K562 (cell line): Measurements from ENCODE around the gene TOR1A.
A peak's percentile ranks its signal among the peaks of the same experiment; 100 is the strongest.

ENCODE experiments used
- ATF2 ChIP-seq: sonication (generic); formaldehyde crosslinking; IDR thresholded peaks from 2 replicates; pipeline ENCODE4 v1.8.1; 2022; ENCODE audit warnings: missing genetic modification reagents
- BRF2 ChIP-seq: IDR thresholded peaks from 3 replicates; pipeline ENCODE4 v1.6.1; 2011; ENCODE audit warnings: borderline replicate concordance, mild to moderate bottlenecking; ENCODE audit not compliant: insufficient read length, insufficient read depth
- CTCF ChIP-seq, 3 experiments: IDR thresholded peaks in 2 of 3; conservative IDR thresholded peaks in 1 of 3; 2 replicates each; pipeline ENCODE4 v1.5.1; 2011 to 2012; ENCODE audit warnings: low read length in 3 of 3, mild to moderate bottlenecking in 3 of 3, control low read depth in 2 of 3, improper control_type of control experiment in 1 of 3, inconsistent platforms in 1 of 3, low read depth in 1 of 3, mixed read lengths in 1 of 3, moderate library complexity in 1 of 3; ENCODE audit not compliant: insufficient read depth in 2 of 3
- FOXM1 ChIP-seq, 2 experiments: fragments of 450-650 bp in 1 of 2; sonication (generic) in 1 of 2; formaldehyde crosslinking in 1 of 2; IDR thresholded peaks; 2 replicates each; pipeline versions ENCODE4 v1.6.1 to v1.9.0; 2017 to 2022; ENCODE audit warnings: low read depth in 2 of 2, mild to moderate bottlenecking in 2 of 2, missing genetic modification reagents in 1 of 2, moderate library complexity in 1 of 2
- JUND ChIP-seq, 2 experiments: IDR thresholded peaks; 2 replicates in 1 of 2; 3 replicates in 1 of 2; pipeline ENCODE4 v1.6.1; 2011; ENCODE audit warnings: borderline replicate concordance in 2 of 2, low read depth in 2 of 2, low read length in 2 of 2, improper control_type of control experiment in 1 of 2, missing biosample characterization in 1 of 2, missing genetic modification characterization in 1 of 2, missing genetic modification reagents in 1 of 2
- NFXL1 ChIP-seq: fragments of 450-650 bp; formaldehyde crosslinking; IDR thresholded peaks from 2 replicates; pipeline ENCODE4 v1.4.0; 2021; ENCODE audit warnings: mild to moderate bottlenecking
- NR0B1 ChIP-seq: fragments of 450-650 bp; IDR thresholded peaks from one replicate; pipeline ENCODE4 v1.6.1; 2018; ENCODE audit warnings: mild to moderate bottlenecking, moderate library complexity; ENCODE audit not compliant: partially characterized antibody
- NRF1 ChIP-seq, 2 experiments: fragments of 450-650 bp; IDR thresholded peaks in 1 of 2; conservative IDR thresholded peaks in 1 of 2; 2 replicates each; pipeline ENCODE4 v1.6.1; 2014; ENCODE audit warnings: mild to moderate bottlenecking in 2 of 2
- RAD51 ChIP-seq: fragments of 450-650 bp; IDR thresholded peaks from 2 replicates; pipeline ENCODE4 v1.7.1; 2016; ENCODE audit warnings: low read depth, mild to moderate bottlenecking, borderline replicate concordance
- RERE ChIP-seq: sonication (generic); formaldehyde crosslinking; IDR thresholded peaks from 2 replicates; pipeline ENCODE4 v1.8.0; 2023; ENCODE audit warnings: missing genetic modification reagents, mild to moderate bottlenecking, borderline replicate concordance
- SPI1 ChIP-seq: IDR thresholded peaks from 2 replicates; pipeline ENCODE4 v1.6.1; 2011; ENCODE audit warnings: low read depth, low read length, control low read depth, borderline replicate concordance
- U2AF2 ChIP-seq: fragments of 200-400 bp; formaldehyde crosslinking; optimal IDR thresholded peaks from 2 replicates; pipeline ENCODE3; 2017; ENCODE audit warnings: low read depth, mild to moderate bottlenecking, low read length
- ZBTB11 ChIP-seq, 3 experiments: fragments of 200-800 bp in 1 of 3; fragments of 250-450 bp in 1 of 3; fragments of 450-650 bp in 1 of 3; sonication (Bioruptor Pico) in 1 of 3; sonication (Bioruptor generic) in 1 of 3; formaldehyde crosslinking in 1 of 3; IDR thresholded peaks; 2 replicates each; pipeline versions ENCODE4 v1.6.1 to v1.8.0; 2016 to 2022; ENCODE audit warnings: mild to moderate bottlenecking in 2 of 3, missing genetic modification characterization in 2 of 3, missing compliant biosample characterization in 1 of 3, moderate library complexity in 1 of 3
- ZFP36 ChIP-seq: fragments of 150-350 bp; IDR thresholded peaks from 2 replicates; pipeline ENCODE4 v1.6.1; 2018; ENCODE audit warnings: low read length, low read depth; ENCODE audit not compliant: partially characterized antibody

GRCh38 chr9:129848712-129849441, 24.9 kb upstream of the TOR1A start:
- TF ChIP-seq CTCF (IDR thresholded peaks at IDR 0.05 in 2 of 3, conservative IDR thresholded peaks at IDR 0.05 in 1 of 3; ENCODE audit: insufficient read depth in 2 of 3, low read depth in 1 of 3, low read length in 3 of 3) (no peak), U2AF2 (no peak), RAD51 (peak; percentile 18; the same call in 1 of the 2 replicates), FOXM1 (IDR thresholded peaks at IDR 0.05; ENCODE audit: low read depth) (no peak), FOXM1 (CRISPR knock-in tag; IDR thresholded peaks at IDR 0.05; ENCODE audit: low read depth) (no peak), ZBTB11 (CRISPR knock-in tag; IDR thresholded peaks at IDR 0.05) (no peak), BRF2 (no peak), NRF1 (conservative IDR thresholded peaks at IDR 0.05 in 1 of 2, IDR thresholded peaks at IDR 0.05 in 1 of 2) (no peak), JUND (IDR thresholded peaks at IDR 0.05; ENCODE audit: borderline replicate concordance, low read depth, low read length) (no peak), JUND (tag; IDR thresholded peaks at IDR 0.05; ENCODE audit: borderline replicate concordance, low read depth, low read length) (no peak), ZFP36 (no peak), RERE (no peak), NFXL1 (no peak), SPI1 (no peak), NR0B1 (no peak), ATF2 (no peak)
